ENCODE data around the gene ILKAP.

Gene ILKAP

DNA sequence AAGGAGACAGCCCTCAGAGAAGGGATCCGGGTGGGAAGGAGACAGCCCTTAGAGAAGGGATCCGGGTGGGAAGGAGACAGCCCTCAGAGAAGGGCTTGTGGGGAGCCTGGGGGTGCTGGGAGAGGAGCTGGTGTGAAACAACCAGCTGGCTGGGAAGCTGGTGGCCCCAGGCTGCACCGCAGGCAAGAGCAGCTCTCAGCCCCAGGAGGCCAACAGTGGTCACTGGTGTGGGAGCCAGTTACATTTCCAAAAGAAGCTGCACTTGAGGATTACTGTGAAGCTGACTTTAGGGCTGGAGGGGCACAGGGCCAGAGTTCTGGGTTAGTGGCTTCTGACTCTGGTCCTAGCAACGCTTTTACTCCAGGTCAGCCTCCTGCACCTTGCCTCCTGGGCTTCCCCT, 33.1 kb upstream of the ILKAP start:
- no peak for DNase-seq

DNA sequence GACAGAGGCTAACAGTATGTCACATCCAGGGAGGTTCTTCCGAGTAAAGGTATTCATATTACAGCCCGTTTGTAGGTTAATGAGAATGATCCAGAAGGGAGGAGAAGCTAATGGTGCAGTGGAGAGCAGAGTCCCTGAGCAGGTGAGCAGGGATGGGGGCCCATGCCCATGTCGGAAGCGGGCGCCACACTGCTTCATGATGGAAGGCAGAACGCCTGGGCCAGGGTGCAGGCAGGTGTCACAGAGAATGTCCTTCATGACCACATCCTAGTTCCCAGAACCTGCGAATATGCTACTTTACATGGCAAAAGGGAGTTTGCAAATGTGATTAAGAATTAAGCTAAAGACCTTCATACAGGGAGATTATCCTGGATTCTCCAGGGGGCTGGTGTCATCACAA, 32.4 kb upstream of the ILKAP start:
- no peak for DNase-seq

DNA sequence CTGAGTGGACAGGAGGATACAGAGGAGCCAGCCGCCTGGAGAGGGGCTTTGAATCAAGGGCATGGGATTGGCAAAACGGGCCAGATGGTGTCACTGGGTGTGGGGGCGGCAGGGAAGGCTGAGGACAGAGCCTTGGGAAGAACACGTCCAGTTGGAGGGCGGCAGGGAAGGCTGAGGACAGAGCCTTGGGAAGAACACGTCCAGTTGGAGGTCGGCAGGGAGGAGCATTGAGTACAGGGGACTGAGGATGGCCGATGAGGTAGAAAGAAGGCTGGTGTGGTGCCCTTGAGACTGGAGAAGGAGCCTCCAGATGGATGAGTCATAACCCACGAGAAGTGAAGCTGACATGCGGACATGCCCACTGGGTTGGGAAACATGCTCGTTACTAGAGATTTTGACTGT, 31.8 kb upstream of the ILKAP start:
- DNase-seq = no peak

DNA sequence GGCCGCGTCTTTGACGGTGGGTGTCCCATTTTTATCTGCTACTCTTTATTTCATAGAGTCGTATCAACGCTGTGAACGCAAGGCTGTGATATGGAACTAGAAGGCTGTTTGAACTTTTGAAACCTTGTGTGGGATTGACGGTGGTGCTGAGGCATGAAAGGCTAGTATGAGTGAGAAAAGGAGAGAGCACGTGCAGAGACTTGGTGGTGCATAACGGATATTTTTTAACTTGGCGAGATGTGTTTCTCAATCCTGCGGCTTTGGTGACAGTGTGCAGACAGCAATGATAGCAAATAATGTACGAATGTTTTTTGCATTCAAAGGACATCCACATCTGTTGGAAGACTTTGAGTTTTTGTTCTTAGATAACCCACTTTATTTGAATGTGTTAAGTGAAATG, 30.1 kb upstream of the ILKAP start:
- no peak for DNase-seq

DNA sequence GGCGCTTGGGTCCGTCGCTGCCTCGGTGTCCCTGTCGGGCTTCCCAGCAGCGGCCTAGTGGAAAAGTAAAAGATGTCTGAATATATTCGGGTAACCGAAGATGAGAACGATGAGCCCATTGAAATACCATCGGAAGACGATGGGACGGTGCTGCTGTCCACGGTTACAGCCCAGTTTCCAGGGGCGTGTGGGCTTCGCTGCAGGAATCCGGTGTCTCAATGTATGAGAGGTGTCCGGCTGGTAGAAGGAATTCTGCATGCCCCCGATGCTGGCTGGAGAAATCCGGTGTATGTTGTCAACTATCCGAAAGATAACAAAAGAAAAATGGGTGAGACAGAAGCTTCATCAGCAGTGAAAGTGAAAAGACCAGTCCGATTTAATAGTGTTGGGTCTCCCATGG, 28.3 kb upstream of the ILKAP start:
- no peak for DNase-seq

DNA sequence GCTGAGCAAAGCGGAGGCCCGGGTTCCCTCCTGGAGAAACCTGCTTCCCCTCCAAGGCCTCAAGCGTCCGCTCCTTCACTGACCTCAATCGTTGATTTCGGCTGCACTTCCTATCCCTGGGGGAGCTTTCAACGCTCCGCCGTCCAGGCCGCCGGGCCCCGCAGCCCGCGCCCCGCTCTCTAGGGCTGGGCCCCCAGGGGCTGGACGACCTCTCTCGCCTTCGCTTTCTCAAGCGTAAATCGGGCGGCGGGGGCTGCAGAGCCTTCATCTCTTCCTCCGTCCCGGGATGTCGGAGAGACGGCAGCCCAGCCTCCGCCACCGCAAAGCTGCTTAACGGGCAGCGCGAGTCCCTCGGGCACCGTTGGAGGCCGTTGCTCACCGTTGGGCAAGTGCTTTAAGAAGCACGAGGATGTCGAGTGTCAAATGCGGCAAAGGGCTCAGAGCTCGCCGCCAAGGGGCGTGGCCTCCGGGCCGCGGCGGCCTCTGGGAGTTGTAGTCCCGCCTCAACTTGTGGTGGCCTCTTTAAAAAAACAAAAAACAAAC, 27.8 kb upstream of the ILKAP start:
- no peak for DNase-seq

DNA sequence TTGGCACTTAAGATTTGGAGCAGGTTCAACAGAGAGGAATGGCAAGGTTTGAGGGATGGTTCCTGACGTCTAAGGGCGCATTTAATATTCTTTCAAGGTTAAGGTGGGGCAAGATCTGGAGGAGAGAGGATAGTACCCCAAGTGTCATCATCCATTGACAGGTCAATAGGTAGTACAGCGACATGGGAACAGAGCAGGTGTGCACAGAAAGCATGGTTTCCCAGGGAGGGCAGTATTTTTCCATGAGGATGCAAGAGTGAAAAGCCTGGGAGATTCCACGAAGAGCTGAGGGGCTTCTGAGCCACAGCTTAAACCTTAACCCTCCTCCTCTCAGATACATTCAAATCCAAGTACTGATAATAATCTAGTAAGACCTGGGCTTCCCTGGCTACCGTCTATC, 27.2 kb upstream of the ILKAP start:
- DNase-seq = no peak

DNA sequence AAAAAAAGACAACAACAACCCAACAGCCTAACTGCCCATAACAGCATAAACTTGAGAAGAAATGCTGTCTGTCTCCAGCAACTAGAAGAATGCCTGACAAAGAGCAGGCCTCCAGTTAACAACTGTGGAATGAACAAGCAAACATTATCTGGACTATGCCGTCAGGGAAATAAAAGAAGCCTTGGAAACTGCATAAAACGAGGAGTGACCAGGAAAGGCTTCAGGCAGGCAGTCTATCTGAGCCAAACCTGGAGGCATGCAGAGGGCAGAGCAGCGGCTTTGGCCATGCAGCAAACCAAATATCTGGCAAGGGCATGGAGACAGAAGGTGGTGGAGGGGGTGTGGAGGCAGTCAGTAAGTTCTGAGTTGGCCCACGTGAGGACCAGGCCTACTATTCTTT, 25.2 kb upstream of the ILKAP start:
- DNase-seq = no peak

DNA sequence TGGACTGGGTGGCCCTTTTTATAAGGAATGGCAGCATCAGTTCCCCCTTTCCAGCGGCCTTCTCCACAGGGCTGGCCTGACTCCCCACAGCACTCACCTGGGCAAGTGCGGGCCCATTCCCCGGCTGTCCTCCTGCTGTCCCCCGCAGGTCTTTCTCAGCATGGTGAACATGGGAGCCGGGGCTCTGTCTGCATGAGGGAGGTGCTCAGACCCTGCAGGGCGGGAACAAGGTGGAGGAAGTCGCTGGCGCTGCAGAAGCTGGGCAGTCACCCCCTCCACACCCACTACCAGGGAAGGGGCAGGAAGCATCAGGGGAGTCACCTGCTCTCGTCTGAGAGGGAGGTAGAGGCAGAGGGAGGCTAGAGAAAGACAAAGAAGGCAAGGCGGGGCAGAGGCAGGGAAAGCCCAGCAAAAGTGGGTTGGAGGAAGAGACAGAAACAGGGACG, 24.1 kb upstream of the ILKAP start:
- no peak for DNase-seq

DNA sequence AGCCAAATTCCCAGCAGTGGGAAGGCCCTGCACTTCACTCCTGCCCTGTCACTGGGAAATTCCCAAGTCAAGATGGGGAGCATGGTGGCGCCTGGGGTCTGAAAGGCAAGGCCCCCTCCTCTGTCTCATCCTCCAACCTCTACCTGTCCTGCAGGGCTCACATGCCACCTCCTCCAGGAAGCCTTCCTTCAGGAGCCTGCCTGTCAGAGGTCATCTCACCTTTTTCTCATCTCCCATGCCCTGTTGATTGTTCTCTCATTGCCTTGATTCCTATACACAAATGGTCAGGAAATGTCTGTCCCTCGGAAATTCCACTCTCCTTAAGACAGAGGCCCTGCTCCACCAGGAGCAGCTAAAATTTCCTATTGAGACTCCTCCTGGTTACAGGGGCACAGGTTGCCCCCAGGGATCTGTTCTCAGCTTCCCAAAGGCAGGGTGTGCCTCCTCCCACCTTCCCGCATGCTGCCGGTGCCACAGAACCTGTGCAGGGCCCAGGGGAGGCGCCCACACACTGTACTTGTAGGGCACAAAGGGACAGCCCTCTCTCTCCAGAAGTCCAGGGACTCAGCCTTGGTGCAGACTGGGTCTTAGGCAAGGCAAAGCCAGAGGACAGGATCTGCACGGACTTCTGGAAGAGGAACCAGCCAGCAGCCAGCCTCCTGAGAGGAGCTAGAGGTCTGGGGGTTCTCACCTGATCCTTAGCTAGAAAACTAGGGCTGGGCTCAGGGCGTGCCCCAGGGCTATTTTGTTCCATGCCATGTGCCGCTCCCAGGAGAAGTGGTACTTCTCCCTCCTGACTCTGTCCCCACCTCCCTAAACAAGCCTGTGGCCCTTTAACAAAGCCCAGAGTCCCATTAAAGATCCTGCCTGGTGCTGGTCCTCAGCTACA, 23.4 kb upstream of the ILKAP start:
- DNase-seq = no peak

DNA sequence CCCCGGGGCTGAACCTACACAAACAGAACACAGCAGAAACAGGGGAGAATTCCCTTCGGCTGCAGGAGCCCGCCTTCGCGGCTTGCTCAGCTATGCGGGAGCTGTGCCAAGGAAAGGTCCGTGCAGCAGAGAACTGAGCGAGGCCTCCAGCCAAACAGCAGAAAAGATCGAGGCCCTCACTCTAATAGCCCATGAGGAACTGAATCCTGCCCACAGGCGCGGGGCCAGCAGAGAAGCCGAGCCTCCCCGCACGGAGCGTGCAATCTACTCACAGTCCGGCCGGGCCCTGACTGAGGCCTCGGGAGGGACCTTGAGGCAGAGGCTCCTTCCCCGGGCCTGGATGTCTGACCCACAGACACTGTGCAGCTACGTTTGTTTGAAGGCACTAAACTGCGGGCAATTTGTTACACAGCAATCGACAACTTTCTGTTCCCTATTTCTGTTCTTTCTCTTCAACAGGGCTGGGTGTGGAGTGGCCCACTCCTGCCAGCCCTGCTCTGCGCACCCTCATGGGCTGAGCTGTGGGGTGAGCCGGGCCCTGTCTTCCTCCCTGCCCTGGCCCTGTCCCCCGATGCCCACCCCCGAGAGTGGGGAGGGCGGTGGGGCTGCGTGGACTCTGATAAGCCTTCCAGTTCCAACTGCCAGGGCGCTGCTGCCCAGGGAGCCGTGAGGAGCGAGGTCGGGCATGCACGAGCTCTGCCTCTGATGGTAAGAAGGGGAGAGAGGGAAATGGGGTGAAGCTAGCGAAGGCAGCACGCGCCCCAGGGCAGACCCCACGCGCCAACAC, 22.6 kb upstream of the ILKAP start:
- no peak for DNase-seq

DNA sequence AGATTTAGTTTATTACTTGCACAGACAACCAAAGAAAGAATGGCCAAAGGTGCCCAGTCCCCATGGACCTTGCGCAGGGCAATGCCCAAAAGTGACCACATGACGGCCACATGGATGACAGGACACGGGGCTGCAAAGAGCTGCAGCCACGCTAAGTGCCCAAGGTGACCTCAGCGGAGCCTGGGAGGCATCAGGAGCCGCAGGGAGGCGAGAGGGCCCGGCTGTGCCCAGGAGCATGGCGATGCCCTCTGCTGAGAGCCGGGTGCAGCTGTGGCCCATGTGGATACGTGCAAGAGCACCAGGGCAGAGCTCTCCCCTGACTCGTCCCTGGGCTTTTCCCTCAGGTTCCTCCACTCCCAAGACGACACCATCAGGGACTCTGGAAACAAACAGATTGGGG, 21.6 kb upstream of the ILKAP start:
- no peak for DNase-seq

DNA sequence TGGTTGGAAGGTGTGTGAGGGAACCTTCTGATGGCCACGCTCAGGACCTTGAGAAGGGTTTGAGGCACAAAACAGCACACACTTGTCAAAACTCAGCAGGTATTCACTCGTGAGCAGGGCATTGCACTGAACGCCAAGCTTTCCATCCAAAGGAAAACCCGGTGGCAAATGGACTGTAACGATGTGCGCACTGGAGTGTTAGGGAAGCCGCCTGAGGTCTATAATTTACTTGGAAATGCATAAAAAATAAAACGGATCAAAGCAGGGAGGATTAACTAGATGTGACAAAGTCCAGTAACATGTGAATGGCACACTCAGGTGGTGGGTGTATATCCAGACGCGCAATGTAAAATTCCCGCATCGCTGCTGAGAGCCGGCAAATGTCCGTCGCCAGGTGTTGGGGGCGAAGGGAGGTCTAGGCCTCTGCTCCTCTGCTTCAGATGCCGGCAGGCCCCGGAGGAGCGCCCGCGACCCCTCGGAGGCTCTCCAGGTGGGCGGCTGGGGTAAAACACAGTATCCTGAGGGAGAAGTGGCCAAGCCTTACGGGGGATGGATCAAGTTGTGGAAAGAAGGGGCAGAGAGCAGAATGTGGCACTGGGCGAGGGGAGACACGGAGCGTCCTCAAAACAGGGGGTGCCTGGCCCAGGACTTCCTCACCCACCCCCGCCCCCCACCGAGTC, 21.0 kb upstream of the ILKAP start:
- no peak for DNase-seq

DNA sequence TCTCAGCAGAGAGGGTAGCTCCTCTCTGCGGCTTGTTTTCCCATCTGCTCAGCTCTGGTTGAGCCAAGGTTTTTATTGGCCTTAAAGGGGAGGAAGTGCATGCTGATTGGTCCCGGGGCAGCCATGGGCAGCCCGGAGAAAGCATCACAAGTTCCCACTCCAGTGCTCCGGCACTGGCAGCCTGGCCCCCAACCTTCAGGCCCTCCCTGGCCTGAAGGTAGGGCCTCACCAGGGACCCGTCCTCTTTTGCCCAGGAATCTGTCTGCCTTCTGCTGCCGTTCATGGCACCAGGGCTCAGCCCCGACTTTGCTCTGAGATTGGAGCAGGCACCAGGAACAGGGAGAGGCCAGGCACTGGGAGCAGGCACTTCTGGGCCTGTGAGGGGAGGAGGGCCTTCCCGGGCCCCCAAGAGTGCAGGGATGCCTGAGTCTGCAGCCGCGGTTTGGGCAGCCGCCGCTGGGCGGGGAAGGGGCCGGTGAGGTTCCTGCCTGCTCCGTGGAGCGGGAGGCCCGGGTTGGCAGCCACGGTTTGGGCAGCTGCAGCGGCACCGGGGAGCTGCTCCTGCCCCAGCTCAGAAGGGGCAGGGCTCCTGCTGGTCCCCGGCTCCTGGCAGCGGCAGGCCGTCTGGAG, 17.5 kb upstream of the ILKAP start:
- DNase-seq = peak; percentile 33

DNA sequence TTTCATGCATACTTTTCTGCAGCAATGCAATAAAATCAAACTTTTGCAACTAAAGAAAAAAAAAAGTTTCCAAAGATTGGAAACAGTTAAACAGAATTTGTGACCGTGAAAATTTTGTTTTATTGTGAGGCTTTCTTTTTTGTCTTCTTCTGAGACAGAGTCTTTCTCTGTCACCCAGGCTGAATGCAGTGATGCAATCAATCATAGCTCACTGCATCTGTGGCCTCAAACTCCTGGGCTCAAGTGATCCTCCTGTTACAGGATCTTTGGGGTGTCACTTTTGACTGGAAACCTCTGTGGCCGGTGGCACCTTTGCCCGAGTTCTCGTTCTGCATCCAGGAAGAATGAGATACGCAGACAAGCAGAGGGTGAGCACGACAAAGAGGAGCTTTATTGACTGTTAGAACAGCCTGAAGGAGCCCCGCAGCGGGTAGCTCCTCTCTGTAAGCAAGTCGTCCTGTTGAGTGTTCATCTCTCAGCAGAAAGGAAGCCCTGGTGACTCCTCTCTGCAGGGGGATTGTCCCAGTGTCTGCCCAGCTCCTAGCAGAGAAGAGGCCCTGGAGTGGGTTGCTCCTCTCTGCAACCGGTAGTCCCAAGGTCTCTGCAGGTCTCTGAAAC, 16.9 kb upstream of the ILKAP start:
- DNase-seq = no peak

DNA sequence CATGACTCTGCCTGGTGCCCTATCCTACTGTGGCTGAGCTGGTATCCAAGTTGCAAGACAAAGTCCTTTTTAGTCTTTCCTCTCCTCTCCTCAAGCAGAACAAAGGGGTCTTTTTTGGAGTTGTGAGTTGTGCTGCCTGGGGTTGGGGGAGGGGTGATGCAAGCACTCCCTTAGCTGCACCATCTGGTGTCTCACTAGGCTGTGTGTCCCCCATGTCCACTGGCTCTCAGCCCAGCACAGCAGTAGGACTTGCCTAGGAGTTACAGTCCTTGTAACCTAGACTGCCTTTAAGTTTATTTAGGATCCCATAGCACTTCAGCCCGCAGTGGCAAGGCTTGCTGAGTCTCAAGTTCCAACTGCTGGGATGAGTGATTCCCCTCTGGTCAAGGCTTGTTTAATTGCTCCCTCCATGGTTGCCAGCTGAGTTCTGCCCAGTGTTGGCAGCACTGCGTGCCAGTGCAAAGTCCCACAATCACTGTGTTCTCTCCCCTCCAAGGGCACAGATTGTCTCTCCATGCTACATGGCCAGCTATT, 13.2 kb upstream of the ILKAP start:
- DNase-seq = no peak

DNA sequence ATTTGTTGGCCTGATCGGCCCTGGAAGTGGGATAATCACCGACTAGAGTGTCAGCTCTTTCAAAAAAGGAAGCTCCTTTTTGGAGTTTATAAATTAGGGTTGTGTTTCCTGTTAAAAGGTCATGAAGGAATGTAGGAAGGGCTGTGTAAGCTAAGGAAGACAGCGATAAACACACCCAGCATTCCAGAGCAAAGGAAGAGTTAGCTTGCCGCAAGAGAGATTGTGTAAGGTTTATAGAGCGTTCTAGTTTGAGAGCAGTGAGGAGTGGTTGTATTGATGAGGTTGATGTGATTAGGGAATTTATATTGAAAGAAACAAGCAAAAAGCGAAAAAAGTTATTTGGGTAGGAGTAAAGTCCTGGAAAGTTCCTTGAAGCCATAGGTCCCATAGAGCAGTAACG, 3.5 kb upstream of the ILKAP start:
- DNase-seq = no peak

DNA sequence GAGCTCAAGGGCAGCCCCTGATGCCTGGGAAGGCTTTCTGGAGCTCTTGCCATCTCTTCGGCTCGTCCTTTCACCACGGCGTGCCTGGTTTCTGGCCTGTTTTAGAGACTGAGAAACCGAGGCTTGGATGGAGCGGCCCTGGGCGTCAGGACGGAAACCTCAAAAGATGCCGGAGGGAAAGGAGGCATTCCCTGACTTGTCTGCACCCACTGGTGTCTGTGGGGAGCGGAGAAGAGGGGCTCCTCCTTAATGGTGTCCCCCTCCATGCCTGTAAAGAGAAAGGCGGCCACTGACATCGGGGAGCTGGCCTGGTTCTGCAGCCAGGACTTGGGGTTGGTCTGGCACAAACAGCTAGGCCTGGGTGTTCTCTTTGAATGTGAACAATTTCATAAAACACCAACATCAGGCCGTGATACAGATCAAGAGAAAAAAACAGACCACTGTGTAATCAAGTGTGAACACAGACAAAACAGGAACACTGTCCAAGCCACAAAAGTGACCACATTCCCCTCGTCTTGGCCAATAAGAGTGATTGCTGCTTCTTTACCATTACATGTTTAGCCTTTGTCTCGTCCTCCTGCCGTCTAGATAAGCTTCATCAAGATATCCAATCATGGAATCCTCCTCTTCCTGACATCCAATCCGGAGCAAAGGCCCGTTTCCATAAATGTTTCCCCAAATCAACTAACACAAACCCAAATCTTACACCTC, 633 bp upstream of the ILKAP start:
- no peak for DNase-seq

DNA sequence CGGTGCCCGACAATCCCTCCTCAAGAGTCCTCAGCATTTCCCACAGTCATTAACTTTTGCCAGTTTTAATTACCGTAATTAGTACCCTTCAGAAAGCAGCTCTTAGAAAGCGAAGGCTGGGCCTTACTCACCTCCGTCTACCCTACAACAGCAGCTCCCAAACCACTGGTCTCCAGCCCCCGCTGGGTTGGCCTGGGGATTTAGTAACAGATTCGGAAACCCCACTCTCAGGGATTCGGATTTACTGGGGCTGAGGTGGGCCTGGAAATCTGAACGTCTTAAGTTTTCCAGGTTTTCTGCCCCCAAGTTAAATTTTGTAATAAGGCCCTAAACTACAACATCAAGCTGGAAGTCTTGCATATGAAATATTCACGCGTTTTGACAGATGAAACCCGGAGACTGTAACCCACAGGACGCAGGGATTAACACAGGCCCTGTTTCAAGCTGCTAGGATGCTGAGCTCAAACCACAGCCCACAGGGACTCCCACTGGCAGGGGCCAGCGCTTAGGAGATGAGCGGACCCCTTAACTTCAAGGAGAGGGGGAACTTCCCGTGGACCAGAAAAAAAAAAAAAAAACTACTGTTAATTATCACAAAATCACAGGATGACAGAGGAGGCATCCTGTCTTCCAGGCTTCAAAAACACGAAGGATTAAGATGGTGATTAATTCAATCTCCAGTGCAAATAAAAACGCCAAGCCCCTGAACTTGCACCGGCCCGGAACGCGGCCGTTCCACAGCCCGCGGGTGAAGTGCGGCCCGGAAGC, 985 bp downstream of the ILKAP start:
- no peak for DNase-seq

DNA sequence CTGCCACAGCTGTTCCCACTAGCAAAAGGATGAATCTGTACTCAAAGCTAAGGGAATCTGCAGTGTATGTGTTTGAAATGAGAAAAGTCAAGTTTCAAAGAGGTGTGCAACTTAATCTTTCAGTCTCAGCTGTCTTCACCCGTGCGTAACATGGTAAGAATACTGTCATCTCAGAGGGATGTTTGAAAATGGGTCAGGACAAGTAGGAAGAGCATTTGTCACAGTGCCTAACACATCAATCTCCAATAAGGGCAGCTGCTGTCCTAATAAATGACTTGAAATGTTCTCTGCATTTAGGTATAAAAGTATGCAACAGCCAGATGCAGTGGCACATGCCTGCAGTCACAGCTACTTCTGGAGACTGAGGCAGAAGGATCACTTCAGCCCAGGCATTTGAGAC, 13.1 kb downstream of the ILKAP start:
- no peak for DNase-seq

Measured in NCI-H748 treated with DMSO at 0.1 percent for 48 hours (cell line).